ENCODE data around the gene C10orf95. TPM values are rescaled to one million over a fixed set of nuclear protein-coding genes. Genes with fewer than 3 reads are reported as not detected.

The C10orf95 gene
- total and polyA plus RNA-seq, 2 donors (not counting 3 experiments of a cell fraction or from before 2014, with no cell fraction given), result 0.08 TPM; not detected in 1

DNA sequence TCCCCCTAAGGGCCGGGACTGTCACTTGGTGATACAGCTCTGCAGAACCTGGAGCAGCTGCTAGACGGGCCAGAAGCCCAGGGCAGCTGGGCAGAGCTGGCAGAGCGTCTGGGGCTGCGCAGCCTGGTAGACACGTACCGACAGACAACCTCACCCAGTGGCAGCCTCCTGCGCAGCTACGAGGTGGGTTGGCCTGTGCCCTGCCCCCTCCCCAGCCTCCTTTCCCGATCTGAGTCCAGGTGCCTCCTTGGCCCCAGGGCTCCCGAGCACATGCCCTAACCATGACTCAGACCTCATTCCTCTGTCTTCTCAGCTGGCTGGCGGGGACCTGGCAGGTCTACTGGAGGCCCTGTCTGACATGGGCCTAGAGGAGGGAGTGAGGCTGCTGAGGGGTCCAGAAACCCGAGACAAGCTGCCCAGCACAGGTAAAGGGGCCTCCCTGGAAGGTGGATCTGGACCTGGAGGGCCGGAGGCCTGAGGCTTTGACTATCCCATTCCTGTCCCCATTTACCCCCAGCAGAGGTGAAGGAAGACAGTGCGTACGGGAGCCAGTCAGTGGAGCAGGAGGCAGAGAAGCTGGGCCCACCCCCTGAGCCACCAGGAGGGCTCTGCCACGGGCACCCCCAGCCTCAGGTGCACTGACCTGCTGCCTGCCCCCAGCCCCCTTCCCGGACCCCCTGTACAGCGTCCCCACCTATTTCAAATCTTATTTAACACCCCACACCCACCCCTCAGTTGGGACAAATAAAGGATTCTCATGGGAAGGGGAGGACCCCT, 49.4 kb downstream of the C10orf95 start:
- H3K9ac ChIP-seq (replicated peaks; ENCODE audit: extremely low read depth, insufficient read depth, low read length), result no peak overlapping the region
- TF ChIP-seq JUN (IDR thresholded peaks at IDR 0.05; ENCODE audit: borderline replicate concordance, insufficient read depth, insufficient read length, low read depth), result no peak
- TF ChIP-seq, protein P1, sequence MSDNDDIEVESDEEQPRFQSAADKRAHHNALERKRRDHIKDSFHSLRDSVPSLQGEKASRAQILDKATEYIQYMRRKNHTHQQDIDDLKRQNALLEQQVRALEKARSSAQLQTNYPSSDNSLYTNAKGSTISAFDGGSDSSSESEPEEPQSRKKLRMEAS (IDR thresholded peaks at IDR 0.05; ENCODE audit: insufficient read depth, insufficient read length), result no peak
- TF ChIP-seq CTCF (IDR thresholded peaks at IDR 0.05; ENCODE audit: extremely low read depth in 1 of 2, insufficient read depth in 1 of 2, low read depth in 1 of 2, low read length in 2 of 2), result no peak
- no peak for TF ChIP-seq FOS (IDR thresholded peaks at IDR 0.05; ENCODE audit: borderline replicate concordance, insufficient read depth, low read length)
- TF ChIP-seq GATA2 (IDR thresholded peaks at IDR 0.05; ENCODE audit: insufficient read depth, insufficient read length, low read depth, low read length), result no peak
- no peak for TF ChIP-seq MYC (IDR thresholded peaks at IDR 0.05; ENCODE audit: low read depth, low read length)
- TF ChIP-seq POLR2AphosphoS5 (IDR thresholded peaks at IDR 0.05; ENCODE audit: insufficient read depth, low read depth, low read length), result no peak
- TF ChIP-seq POLR2A (IDR thresholded peaks at IDR 0.05; ENCODE audit: low read depth, low read length), result no peak
- TF ChIP-seq EZH2 (IDR thresholded peaks at IDR 0.05; ENCODE audit: borderline replicate concordance, low read depth, low read length, severe bottlenecking), result no peak
- H3K4me3 ChIP-seq (replicated peaks in 1 of 3; ENCODE audit: insufficient read depth in 1 of 3, low read depth in 1 of 3, low read length in 3 of 3), result no peak overlapping the region
- H3K79me2 ChIP-seq (ENCODE audit: control insufficient read depth, insufficient read depth, low read length), result no peaks in the 10 kb centered on the region
- no peak for DNase-seq (ENCODE audit: low read depth, low spot score)
- H3K9me3 ChIP-seq (replicated peaks; ENCODE audit: control insufficient read depth, insufficient read depth, low read length), result no peaks in the 10 kb centered on the region
- H3K4me1 ChIP-seq (ENCODE audit: control insufficient read depth, extremely low read depth, insufficient read depth, low read length), result peaks cover 3% of the 10 kb centered on the region
- no peaks in the 10 kb centered on the region for H3K27me3 ChIP-seq (ENCODE audit: control insufficient read depth in 2 of 2, insufficient read depth in 2 of 2, low read length in 2 of 2)
- H3K9me1 ChIP-seq (replicated peaks; ENCODE audit: control insufficient read depth, extremely low read depth, insufficient read depth, low read length), result no peaks in the 10 kb centered on the region
- ChIA-PET CTCF (interaction anchor here (0.9 to 5.8 kb wide), 5 partner anchors 20 to 233 kb away, joined by 3 to 54 read pairs (median 42); partner anchors contain the start of gene FBXL15), POLR2A (no interaction called here)
- H4K20me1 ChIP-seq (replicated peaks; ENCODE audit: control insufficient read depth, extremely low read depth, insufficient read depth, low read length), result no peaks in the 10 kb centered on the region
- H3K36me3 ChIP-seq (ENCODE audit: control insufficient read depth in 2 of 2, extremely low read depth in 1 of 2, insufficient read depth in 2 of 2, low read length in 2 of 2), result peaks cover 0 to 29% of the 10 kb centered on the region in 2 experiments
- no peak overlapping the region for H2AFZ ChIP-seq (ENCODE audit: low read depth, low read length)
- H3K27ac ChIP-seq (ENCODE audit: insufficient read depth, low read depth, low read length), result no peak overlapping the region
- BruUV-seq (replicated peaks), result no TSS peak
- intact Hi-C loops (cut with micrococcal nuclease) (no loop called here), dilution Hi-C loops (cut with MboI; ENCODE audit: extremely low pct_ligation_motif_present, low sequenced_read_pairs) (no loop called here)
- FAIRE-seq, result peak; percentile 4
- H3K4me2 ChIP-seq (ENCODE audit: insufficient read depth, low read length), result no peak overlapping the region
